A549 (cell line): ENCODE results near the gene ZNF697. TPM values are rescaled to one million over a fixed set of nuclear protein-coding genes. Genes with fewer than 3 reads are reported as not detected.
A peak's percentile ranks its signal among the peaks of the same experiment; 100 is the strongest.
"Not testable (repeated sequence)": the region's sequence is repeated elsewhere in the genome, so short reads cannot be mapped to it uniquely, and the experiment has no call there.

Experiments used
- ATAC-seq, 2 experiments: fragments of 200-7000 bp in 1 of 2; fragments of >200 bp in 1 of 2; cut with Nextera tagmentation in 1 of 2; cut with Tn5 transposase in 1 of 2; 3 replicates each; pipeline versions ENCODE4 v1.8.0 to v1.9.1; 2018 to 2020; ENCODE audit warnings: mild to moderate bottlenecking in 1 of 2, moderate library complexity in 1 of 2
- CTCF ChIA-PET: fragments of 300-600 bp; sonication (Branson Sonifier 250); formaldehyde crosslinking; extraction: SDS; loops from one replicate; lab custom pipeline; 2021; ENCODE audit warnings: antibody characterized with exemption, inconsistent platforms; lab: Yijun Ruan, JAX
- POLR2A ChIA-PET: fragments of 350-600 bp; formaldehyde crosslinking; extraction: SDS; loops from one replicate; lab custom pipeline; 2021; ENCODE audit warnings: antibody characterized with exemption, inconsistent platforms; lab: Yijun Ruan, JAX
- DNase-seq, 2 experiments: peaks; one replicate each; pipeline versions ENCODE4 v3.0.0 to v3.0.0-alpha.2; 2011 to 2016; ENCODE audit warnings: low read depth in 1 of 2, low spot score in 1 of 2
- FAIRE-seq: peaks from 2 replicates; lab custom pipeline; 2011; peaks lifted over from hg19 to GRCh38; lab: Jason Lieb, UNC
- H3K27ac ChIP-seq, 2 experiments: fragments of >200 bp; sonication (Bioruptor Twin); formaldehyde crosslinking; 3 replicates each; pipeline ENCODE4 v1.5.1; 2016 to 2017
- H3K4me1 ChIP-seq: fragments of >200 bp; sonication (Bioruptor Twin); formaldehyde crosslinking; 3 replicates; pipeline ENCODE4 v1.6.1; 2016
- H3K4me2 ChIP-seq: fragments of >200 bp; sonication (Bioruptor Twin); formaldehyde crosslinking; 3 replicates; pipeline ENCODE4 v1.6.1; 2016
- H3K4me3 ChIP-seq: fragments of >200 bp; sonication (Bioruptor Twin); formaldehyde crosslinking; 3 replicates; pipeline ENCODE4 v1.5.1; 2016
- H3K9me3 ChIP-seq: fragments of >200 bp; sonication (Bioruptor Twin); formaldehyde crosslinking; 3 replicates; pipeline ENCODE4 v1.6.1; 2016
- BHLHE40 ChIP-seq: IDR thresholded peaks from 2 replicates; pipeline ENCODE4 v1.6.1; 2012; ENCODE audit warnings: low read depth, low read length, inconsistent platforms
- CEBPB ChIP-seq, 2 experiments: fragments of >200 bp in 1 of 2; sonication (Bioruptor Twin) in 1 of 2; formaldehyde crosslinking in 1 of 2; IDR thresholded peaks; 2 replicates each; pipeline ENCODE4 v1.6.1; 2012 to 2016
- CHD4 ChIP-seq: fragments of 200-600 bp; sonication (generic); IDR thresholded peaks from 2 replicates; pipeline ENCODE4 v1.6.1; 2016; ENCODE audit warnings: antibody characterized with exemption, mild to moderate bottlenecking, borderline replicate concordance
- CTCF ChIP-seq: fragments of >200 bp; sonication (Bioruptor Twin); formaldehyde crosslinking; IDR thresholded peaks from 3 replicates; pipeline ENCODE4 v1.5.1; 2016
- E2F6 ChIP-seq: IDR thresholded peaks from 2 replicates; pipeline ENCODE4 v1.6.1; 2012; ENCODE audit warnings: low read depth, borderline replicate concordance
- EHMT2 ChIP-seq: fragments of 200-600 bp; sonication (generic); IDR thresholded peaks from 2 replicates; pipeline ENCODE4 v1.6.1; 2016; ENCODE audit warnings: antibody characterized with exemption, low read depth, mild to moderate bottlenecking, moderate library complexity
- FOSB ChIP-seq: fragments of 250-450 bp; sonication (Bioruptor Pico); IDR thresholded peaks from 2 replicates; pipeline ENCODE4 v1.5.0; 2020; ENCODE audit warnings: mild to moderate bottlenecking, moderate library complexity
- FOXS1 ChIP-seq: fragments of 250-450 bp; sonication (Bioruptor Pico); IDR thresholded peaks from 2 replicates; pipeline ENCODE4 v1.5.0; 2020; ENCODE audit warnings: mild to moderate bottlenecking, moderate library complexity
- GATA3 ChIP-seq: IDR thresholded peaks from 2 replicates; pipeline ENCODE4 v1.6.1; 2012; ENCODE audit warnings: borderline replicate concordance
- HOXA7 ChIP-seq: fragments of 250-450 bp; sonication (Bioruptor Pico); IDR thresholded peaks from 2 replicates; pipeline ENCODE4 v1.5.0; 2020; ENCODE audit warnings: mild to moderate bottlenecking, moderate library complexity
- JUN ChIP-seq, 2 experiments: fragments of >200 bp; sonication (Bioruptor Twin); formaldehyde crosslinking; IDR thresholded peaks; 2 replicates in 1 of 2; 3 replicates in 1 of 2; pipeline ENCODE4 v1.6.1; 2016 to 2017
- MAFK ChIP-seq: fragments of 450-650 bp; IDR thresholded peaks from 2 replicates; pipeline ENCODE4 v1.6.1; 2014; ENCODE audit not compliant: partially characterized antibody
- NR3C1 ChIP-seq: fragments of >200 bp; sonication (Bioruptor Twin); formaldehyde crosslinking; IDR thresholded peaks from 3 replicates; pipeline ENCODE4 v1.6.1; 2017
- PBX3 ChIP-seq: IDR thresholded peaks from 2 replicates; pipeline ENCODE4 v1.6.1; 2012
- RAD21 ChIP-seq, 2 experiments: fragments of >200 bp in 1 of 2; sonication (Bioruptor Twin) in 1 of 2; formaldehyde crosslinking in 1 of 2; IDR thresholded peaks in 1 of 2; conservative IDR thresholded peaks in 1 of 2; 2 replicates in 1 of 2; 3 replicates in 1 of 2; pipeline ENCODE4 v1.6.1; 2012 to 2018; ENCODE audit warnings: inconsistent platforms in 1 of 2
- RARB ChIP-seq: fragments of 250-450 bp; sonication (Bioruptor Pico); IDR thresholded peaks from 2 replicates; pipeline ENCODE4 v1.8.0; 2021; ENCODE audit warnings: mild to moderate bottlenecking, moderate library complexity
- REST ChIP-seq: fragments of 200-600 bp; sonication (generic); IDR thresholded peaks from 2 replicates; pipeline ENCODE4 v1.6.1; 2016; ENCODE audit warnings: antibody characterized with exemption, mild to moderate bottlenecking, moderate library complexity
- RNF2 ChIP-seq: fragments of 200-600 bp; sonication (generic); IDR thresholded peaks from 2 replicates; pipeline ENCODE4 v1.6.1; 2016; ENCODE audit warnings: low read depth, mild to moderate bottlenecking, antibody characterized with exemption, moderate library complexity, borderline replicate concordance
- SMC3 ChIP-seq: fragments of >200 bp; sonication (Bioruptor Twin); formaldehyde crosslinking; IDR thresholded peaks from 3 replicates; pipeline ENCODE4 v1.6.1; 2018; ENCODE audit warnings: inconsistent platforms
- SREBF2 ChIP-seq: fragments of 450-650 bp; IDR thresholded peaks from 2 replicates; pipeline ENCODE4 v1.6.1; 2014; ENCODE audit warnings: mild to moderate bottlenecking, moderate library complexity
- TP53 ChIP-seq: fragments of 250-450 bp; sonication (Bioruptor Pico); IDR thresholded peaks from 2 replicates; pipeline ENCODE4 v1.5.0; 2021; ENCODE audit warnings: mild to moderate bottlenecking, moderate library complexity
- ZSCAN20 ChIP-seq: fragments of 250-450 bp; sonication (Bioruptor Pico); IDR thresholded peaks from 2 replicates; pipeline ENCODE4 v1.8.0; 2022; ENCODE audit warnings: mild to moderate bottlenecking, moderate library complexity
- WGBS: methylation state at CpG from one replicate; pipeline ENCODE4 v1.1.6; 2017; ENCODE audit errors: missing lambda C conversion rate; 5-methylcytosine and 5-hydroxymethylcytosine counted together
- polyA plus RNA-seq, 4 experiments: library from polyadenylated mRNA; depleted of rRNA in 3 of 4; stranded (reverse); fragments of >200 nt; fragmentation: RNase III in 1 of 4; extraction: RNeasy Plus Mini Kit Qiagen cat#74134 plus additional on column Dnase treatment in 1 of 4; gene quantifications; 2 replicates in 3 of 4; 3 replicates in 1 of 4; pipeline ENCODE4 v1.2.3, GENCODE V29; 2011 to 2017

Gene ZNF697
- polyA plus RNA-seq, 2 of the 4 experiments (the other 2 are of a cell fraction), result 2.2 to 2.6 TPM

GRCh38 chr1:119611701-119612113, 36.4 kb downstream of the ZNF697 start:
- no peaks in the 10 kb centered on the region for H3K4me1 ChIP-seq
- 17% methylated on average over 3 of the region's 8 CpGs for WGBS
- DNase-seq (peak; percentile 28 to 42), ATAC-seq (peak; percentile 52 to 78; a peak in 4 of 6 replicates), FAIRE-seq (no peak)
- POLR2A ChIA-PET, result no interaction called here
- no peaks in the 10 kb centered on the region for H3K9me3 ChIP-seq
- no peak overlapping the region for H3K4me2 ChIP-seq
- TF ChIP-seq MAFK, result no peak
- peak; percentile 69 to 76 for TF ChIP-seq RAD21 (conservative IDR thresholded peaks at IDR 0.05 in 1 of 2, IDR thresholded peaks at IDR 0.05 in 1 of 2)
- TF ChIP-seq FOXS1 (CRISPR knock-in tag), result no peak
- no peak for TF ChIP-seq PBX3
- TF ChIP-seq HOXA7 (CRISPR knock-in tag), result no peak
- no peak for TF ChIP-seq NR3C1
- no peak for TF ChIP-seq JUN (IDR thresholded peaks at IDR 0.05)
- TF ChIP-seq EHMT2, result no peak
- no peak for TF ChIP-seq RNF2
- TF ChIP-seq ZSCAN20 (CRISPR knock-in tag), result no peak
- TF ChIP-seq BHLHE40, result no peak
- TF ChIP-seq RARB, result no peak
- no peak for TF ChIP-seq REST
- TF ChIP-seq SMC3, result peak; percentile 68
- no peak for TF ChIP-seq CEBPB (IDR thresholded peaks at IDR 0.05)
- TF ChIP-seq CHD4, result no peak
- TF ChIP-seq TP53 (CRISPR knock-in tag), result no peak
- TF ChIP-seq GATA3, result no peak
- TF ChIP-seq FOSB, result no peak
- peak; percentile 73 for TF ChIP-seq CTCF
- no peak for TF ChIP-seq E2F6
- no peak for TF ChIP-seq SREBF2
- H3K4me3 ChIP-seq, result no peak overlapping the region
- no peak overlapping the region for H3K27ac ChIP-seq
- CTCF ChIA-PET, result interaction anchor here (0.6 to 9.4 kb wide), 26 partner anchors 9 to 265 kb away, joined by 3 to 177 read pairs (median 4); partner anchors contain the start of genes PHGDH and ZNF697

GRCh38 chr1:119608816-119609215, 39.2 kb downstream of the ZNF697 start:
- H3K4me2 ChIP-seq, H3K4me3 ChIP-seq, H3K27ac ChIP-seq, ATAC-seq, POLR2A ChIA-PET, DNase-seq, H3K4me1 ChIP-seq, FAIRE-seq, H3K9me3 ChIP-seq: not testable (repeated sequence)
- CTCF ChIA-PET, result interaction anchor here (0.6 to 2.4 kb wide), 5 partner anchors 8 to 963 kb away, joined by 3 to 14 read pairs (median 5); no protein-coding TSS in a partner anchor
- WGBS, result 71% methylated on average over 6 of the region's 6 CpGs

- H3K4me3 ChIP-seq, H3K4me2 ChIP-seq, H3K9me3 ChIP-seq, POLR2A ChIA-PET, FAIRE-seq, H3K27ac ChIP-seq, H3K4me1 ChIP-seq, CTCF ChIA-PET, DNase-seq: not testable (repeated sequence)
- 76% methylated on average over 5 of the region's 6 CpGs for WGBS
- peak in 1 of 2 experiments; percentile 74; a peak in 3 of 6 replicates for ATAC-seq
Observed at GRCh38 chr1:119607087-119607807, 40.8 kb downstream of the ZNF697 start.
